OCI-M1 (cell line): ENCODE results near the gene PRODH2.
A peak's percentile ranks its signal among the peaks of the same experiment; 100 is the strongest.
"Not testable (repeated sequence)": the region's sequence is repeated elsewhere in the genome, so short reads cannot be mapped to it uniquely, and the experiment has no call there.

ENCODE experiments used
- DNase-seq: peaks from one replicate; lab custom pipeline; 2025; lab: John Stamatoyannopoulos, UW

PRODH2 gene

GRCh38 chr19:35781650-35782049 lies 31.0 kb downstream of the PRODH2 start:
- no peak for DNase-seq

- no peak for DNase-seq
Measured at GRCh38 chr19:35780717-35781116, 31.9 kb downstream of the PRODH2 start.

GRCh38 chr19:35780058-35780457 lies 32.6 kb downstream of the PRODH2 start:
- no peak for DNase-seq

- no peak for DNase-seq
Measured at GRCh38 chr19:35779033-35779432, 33.6 kb downstream of the PRODH2 start.

GRCh38 chr19:35777961-35778360 lies 34.7 kb downstream of the PRODH2 start:
- DNase-seq = no peak

GRCh38 chr19:35777086-35777841 lies 35.4 kb downstream of the PRODH2 start:
- DNase-seq = no peak

GRCh38 chr19:35776102-35776788 lies 36.4 kb downstream of the PRODH2 start:
- DNase-seq = no peak

GRCh38 chr19:35775298-35776101 lies 37.1 kb downstream of the PRODH2 start, which contains the start of gene ARHGAP33:
ARHGAP33 (plus strand) TSS chr19:35775564; CDS start chr19:35775659, 95 bp downstream.
- peak; percentile 99 for DNase-seq

- DNase-seq = no peak
Measured at GRCh38 chr19:35775046-35775297, 37.7 kb downstream of the PRODH2 start.

- no peak for DNase-seq
Measured at GRCh38 chr19:35774274-35775045, 38.2 kb downstream of the PRODH2 start.

- DNase-seq = peak; percentile 27
Measured at GRCh38 chr19:35773020-35773806, 39.4 kb downstream of the PRODH2 start.

- not testable (repeated sequence) for DNase-seq
Measured at GRCh38 chr19:35772362-35772761, 40.3 kb downstream of the PRODH2 start.

- DNase-seq = no peak
Measured at GRCh38 chr19:35768082-35768421, 44.6 kb downstream of the PRODH2 start.

GRCh38 chr19:35767288-35768081 lies 45.2 kb downstream of the PRODH2 start:
- DNase-seq = no peak

GRCh38 chr19:35766571-35767104 lies 46.0 kb downstream of the PRODH2 start:
- no peak for DNase-seq

GRCh38 chr19:35764432-35765315 lies 48.0 kb downstream of the PRODH2 start:
- no peak for DNase-seq

- no peak for DNase-seq
Measured at GRCh38 chr19:35760711-35761349, 51.8 kb downstream of the PRODH2 start.

GRCh38 chr19:35759697-35760096 lies 52.9 kb downstream of the PRODH2 start:
- DNase-seq = no peak
